ENCODE data around the gene CYP2W1. TPM values are rescaled to one million over a fixed set of nuclear protein-coding genes. Genes with fewer than 3 reads are reported as not detected.

The CYP2W1 gene
- total and polyA plus RNA-seq, 8 donors: 6.2 to 16.9 (median 9.0) TPM; not detected in 2

DNA sequence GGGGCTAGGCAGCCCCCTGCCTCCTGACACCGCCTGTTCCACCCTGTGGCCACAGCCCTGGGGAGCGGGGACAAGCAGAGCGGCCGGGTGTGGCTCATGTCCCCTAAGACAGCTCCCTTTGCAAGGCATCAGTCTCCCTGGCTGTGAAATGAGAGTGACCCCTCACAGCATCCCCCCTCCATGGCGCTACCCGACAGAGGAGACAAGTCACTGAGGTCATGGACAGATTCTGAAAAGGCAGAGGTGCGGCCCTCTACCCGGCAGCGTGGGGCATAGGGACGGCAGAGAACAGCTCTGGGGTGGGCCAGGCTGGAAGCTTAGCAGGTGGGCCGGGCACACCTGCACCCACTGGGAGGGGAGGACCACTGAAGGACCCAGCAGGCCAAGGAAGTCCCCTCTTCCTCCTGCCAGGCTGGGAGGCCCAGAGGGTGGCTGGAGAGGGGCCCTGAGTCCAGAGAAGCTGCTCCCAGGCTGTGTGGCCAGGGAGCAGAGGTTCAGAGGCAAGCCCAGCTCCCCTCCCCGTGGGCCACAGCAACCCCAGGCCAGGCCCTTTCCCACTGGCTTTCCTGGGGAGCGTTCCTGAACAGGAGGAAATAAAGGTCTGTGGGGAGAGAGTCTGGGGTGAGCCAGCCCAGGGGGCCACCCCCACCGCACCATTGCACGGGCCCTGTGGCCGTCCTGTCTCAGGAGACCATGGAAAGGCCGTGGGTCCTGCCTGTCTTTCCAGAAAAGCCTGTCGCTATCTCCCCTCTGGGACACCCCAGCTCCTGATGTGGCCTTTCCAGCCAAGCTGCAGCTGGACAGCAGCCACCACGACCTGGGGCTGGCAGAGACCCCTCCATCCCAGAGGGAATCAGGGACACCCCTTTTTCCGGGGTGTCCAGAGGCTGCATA, 30.2 kb upstream of the CYP2W1 start:
- peaks cover 6 to 47% of the 10 kb centered on the region in 2 donors for H3K4me1 ChIP-seq
- ATAC-seq (no peak), DNase-seq (peak in 1 of 4 donors; percentile 55)
- peak overlapping the region in 1 of 2 donors; percentile 85 for H3K27ac ChIP-seq
- no peaks in the 10 kb centered on the region for H3K36me3 ChIP-seq
- TF ChIP-seq, protein P1, sequence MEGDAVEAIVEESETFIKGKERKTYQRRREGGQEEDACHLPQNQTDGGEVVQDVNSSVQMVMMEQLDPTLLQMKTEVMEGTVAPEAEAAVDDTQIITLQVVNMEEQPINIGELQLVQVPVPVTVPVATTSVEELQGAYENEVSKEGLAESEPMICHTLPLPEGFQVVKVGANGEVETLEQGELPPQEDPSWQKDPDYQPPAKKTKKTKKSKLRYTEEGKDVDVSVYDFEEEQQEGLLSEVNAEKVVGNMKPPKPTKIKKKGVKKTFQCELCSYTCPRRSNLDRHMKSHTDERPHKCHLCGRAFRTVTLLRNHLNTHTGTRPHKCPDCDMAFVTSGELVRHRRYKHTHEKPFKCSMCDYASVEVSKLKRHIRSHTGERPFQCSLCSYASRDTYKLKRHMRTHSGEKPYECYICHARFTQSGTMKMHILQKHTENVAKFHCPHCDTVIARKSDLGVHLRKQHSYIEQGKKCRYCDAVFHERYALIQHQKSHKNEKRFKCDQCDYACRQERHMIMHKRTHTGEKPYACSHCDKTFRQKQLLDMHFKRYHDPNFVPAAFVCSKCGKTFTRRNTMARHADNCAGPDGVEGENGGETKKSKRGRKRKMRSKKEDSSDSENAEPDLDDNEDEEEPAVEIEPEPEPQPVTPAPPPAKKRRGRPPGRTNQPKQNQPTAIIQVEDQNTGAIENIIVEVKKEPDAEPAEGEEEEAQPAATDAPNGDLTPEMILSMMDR (IDR thresholded peaks at IDR 0.05): no peak
- peaks cover 0 to 50% of the 10 kb centered on the region in 2 donors for H3K27me3 ChIP-seq
- intact Hi-C loops (cut with DNase I): loop anchor here in 1 of 2 donors (5.0 kb wide), 1 partner anchor 40 kb away; no protein-coding TSS in a partner anchor
- no peaks in the 10 kb centered on the region for H3K9me3 ChIP-seq
- H3K4me3 ChIP-seq: peak overlapping the region; percentile 33 to 66

DNA sequence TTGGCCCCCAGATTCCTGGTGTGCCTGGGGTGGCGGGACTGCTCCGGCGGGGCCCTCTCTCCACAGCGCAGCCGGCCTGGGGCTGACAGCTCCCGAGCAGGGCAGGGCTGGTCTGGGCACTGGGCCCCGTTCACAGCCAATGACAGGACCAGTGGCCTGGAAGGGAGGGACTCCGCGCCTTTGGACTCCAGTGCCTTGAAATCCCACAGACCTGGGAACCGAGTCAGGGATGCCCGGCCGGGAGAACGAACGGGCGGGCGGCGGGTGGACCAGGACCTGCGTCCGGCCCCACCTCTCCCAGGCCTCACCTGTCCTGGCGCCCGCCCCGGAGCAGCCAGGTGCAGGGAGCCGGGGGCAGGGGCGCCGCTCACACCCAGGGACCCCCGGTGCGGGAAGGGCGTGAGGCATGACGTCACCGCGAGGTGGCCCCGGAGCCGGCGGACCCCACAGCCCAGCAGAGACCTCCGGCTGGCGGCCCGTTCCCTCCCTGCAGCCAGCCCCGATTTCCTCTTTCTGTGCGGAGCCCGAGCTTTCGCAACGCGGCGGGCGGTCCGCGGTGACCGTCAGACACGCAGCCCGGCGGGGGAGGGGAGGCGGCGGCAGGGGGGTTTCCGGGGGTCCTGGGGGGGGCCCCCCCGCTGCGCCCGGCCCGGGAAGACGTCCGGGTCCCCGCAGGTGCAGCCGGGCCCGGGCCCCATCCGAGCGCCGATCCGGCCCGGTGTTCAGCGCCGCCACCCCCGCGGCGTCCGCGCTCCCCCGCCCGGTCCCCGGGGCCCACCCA, 29.2 kb upstream of the CYP2W1 start:
- Histone ChIP-seq H3K27ac (peak overlapping the region in 1 of 2 donors; percentile 85), H3K27me3 (peaks cover 0 to 60% of the 10 kb centered on the region in 2 donors), H3K4me3 (peak overlapping the region; percentile 33 to 66), H3K36me3 (no peaks in the 10 kb centered on the region), H3K4me1 (peaks cover 6 to 55% of the 10 kb centered on the region in 2 donors), H3K9me3 (no peaks in the 10 kb centered on the region)
- peak in 3 of 4 donors; percentile 39 to 95 (median 76) for DNase-seq
- ATAC-seq: peak; percentile 86
- intact Hi-C loops (cut with DNase I): loop anchor here in 1 of 2 donors (5.0 kb wide), 1 partner anchor 41 kb away; no protein-coding TSS in a partner anchor
- TF ChIP-seq, protein P1 (IDR thresholded peaks at IDR 0.05): no peak

DNA sequence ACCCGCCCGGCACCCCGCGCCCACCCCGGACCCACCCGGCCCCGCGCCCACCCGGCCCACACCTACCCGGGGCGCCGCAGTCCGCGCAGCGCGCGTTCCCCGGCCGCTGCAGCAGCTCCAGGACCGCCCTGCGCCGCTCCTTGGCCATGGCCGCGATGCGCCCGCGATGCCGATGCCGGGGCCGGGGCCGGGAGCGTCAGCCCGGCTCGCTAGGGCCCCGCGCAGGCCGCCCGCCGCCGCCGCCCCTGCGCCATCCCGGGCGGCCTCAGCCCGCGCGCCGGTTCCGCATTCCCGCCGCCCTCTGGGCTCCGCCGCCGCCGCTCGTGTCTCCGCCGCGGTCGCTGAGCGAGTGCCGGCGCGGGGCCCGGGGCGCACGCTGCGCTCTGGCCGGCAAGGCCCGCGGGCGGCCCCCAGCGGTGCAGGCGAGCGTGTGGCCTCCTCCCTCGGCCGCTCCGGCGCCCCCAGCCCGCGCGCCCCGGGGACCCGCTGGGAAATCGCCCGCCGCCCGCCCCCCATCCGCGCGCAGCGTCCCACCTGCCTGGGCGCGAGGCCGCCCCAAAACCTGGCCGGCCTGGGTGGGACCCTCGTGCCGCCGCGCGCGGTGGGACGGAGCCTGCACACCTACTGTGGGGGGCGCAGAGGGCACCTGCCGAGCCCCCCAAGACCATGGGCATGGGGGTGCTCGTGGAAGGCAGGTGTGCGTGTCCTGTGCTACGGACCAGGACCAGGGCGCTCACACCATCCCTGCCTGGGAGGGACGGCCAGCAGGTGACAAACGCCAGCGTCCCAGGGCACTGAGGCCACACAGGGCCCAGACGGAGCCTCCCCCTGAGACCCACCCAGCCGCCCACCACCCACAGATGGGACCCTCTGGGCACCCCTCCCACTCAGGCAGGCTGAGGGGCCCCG, 28.4 kb upstream of the CYP2W1 start, which contains the start of gene ADAP1:
Gene ADAP1 (minus strand): TSS at position 351 of the 909 bp plus-strand sequence. CDS start 203 bp downstream, at position 148.
- DNase-seq: peak in 3 of 4 donors; percentile 44 to 94 (median 61)
- peak; percentile 74 for ATAC-seq
- Histone ChIP-seq H3K27me3 (peaks cover 0 to 61% of the 10 kb centered on the region in 2 donors), H3K36me3 (no peaks in the 10 kb centered on the region), H3K9me3 (no peaks in the 10 kb centered on the region), H3K4me3 (peak within 1 kb of the TSS; percentile 33 to 66), H3K4me1 (peaks cover 6 to 49% of the 10 kb centered on the region in 2 donors), H3K27ac (peak within 1 kb of the TSS in 1 of 2 donors; percentile 85)
- TF ChIP-seq, protein P1 (IDR thresholded peaks at IDR 0.05): no peak
- intact Hi-C loops (cut with DNase I): loop anchor here in 1 of 2 donors (5.0 kb wide), 1 partner anchor 42 kb away; no protein-coding TSS in a partner anchor

DNA sequence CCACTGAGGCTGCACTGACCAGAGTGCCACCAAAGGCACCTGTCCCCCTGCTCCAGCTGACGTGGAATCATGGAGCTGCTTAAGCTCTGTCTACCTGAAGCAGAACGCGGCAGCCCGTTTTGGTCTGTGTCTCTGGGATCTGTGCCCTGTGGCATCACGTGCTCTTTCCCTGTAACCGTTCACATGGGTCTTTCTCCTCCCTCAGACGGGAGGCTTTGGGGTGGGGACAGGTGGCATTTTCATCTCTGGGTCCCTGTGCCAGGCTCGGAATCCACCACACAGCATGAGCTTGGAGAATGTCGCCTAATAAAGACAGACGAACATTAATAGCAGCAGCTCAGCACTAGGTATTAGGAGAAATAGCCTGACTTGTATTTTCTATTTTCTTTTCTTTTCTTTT, 26.9 kb upstream of the CYP2W1 start:
- peak in 1 of 4 donors; percentile 43 for DNase-seq
- intact Hi-C loops (cut with DNase I): no loop called here
- peaks cover 6 to 44% of the 10 kb centered on the region in 2 donors for H3K4me1 ChIP-seq
- H3K27me3 ChIP-seq: peaks cover 0 to 68% of the 10 kb centered on the region in 2 donors
- H3K36me3 ChIP-seq: no peaks in the 10 kb centered on the region
- no peaks in the 10 kb centered on the region for H3K9me3 ChIP-seq
- TF ChIP-seq, protein P1 (IDR thresholded peaks at IDR 0.05): no peak
- H3K27ac ChIP-seq: no peak overlapping the region
- H3K4me3 ChIP-seq: no peak overlapping the region
- ATAC-seq: no peak

Measured in left lung (tissue), 10 donors.